Frontal cortex (tissue), 4 donors: ENCODE measurements around the gene IRF4. TPM values are rescaled to one million over a fixed set of nuclear protein-coding genes. Genes with fewer than 3 reads are reported as not detected.
"Not testable (repeated sequence)": the region's sequence is repeated elsewhere in the genome, so short reads cannot be mapped to it uniquely, and the experiment has no call there.

ENCODE experiments used
- DNase-seq, 2 donors: peaks; one replicate each; pipeline ENCODE4 v3.0.0; 2012; ENCODE audit warnings: low spot score in 2 of 2
- FAIRE-seq: peaks from 2 replicates; lab custom pipeline; 2012; peaks lifted over from hg19 to GRCh38; lab: Jason Lieb, UNC
- total RNA-seq: library from RNA; depleted of rRNA; stranded (reverse); fragments of >200 nt; gene quantifications from one replicate; pipeline ENCODE4 v1.2.3, GENCODE V29; 2014
- donor health status: control.
- donor health status: control.
- donor health status: control.

IRF4 gene
- total RNA-seq, 1 donor from 2014 or later, result not detected

- FAIRE-seq (no peak), DNase-seq (no peak)
Measured at GRCh38 chr6:364609-365540, 26.7 kb upstream of the IRF4 start.

- no peak for FAIRE-seq
Measured at GRCh38 chr6:365835-366234, 25.7 kb upstream of the IRF4 start.

DNA sequence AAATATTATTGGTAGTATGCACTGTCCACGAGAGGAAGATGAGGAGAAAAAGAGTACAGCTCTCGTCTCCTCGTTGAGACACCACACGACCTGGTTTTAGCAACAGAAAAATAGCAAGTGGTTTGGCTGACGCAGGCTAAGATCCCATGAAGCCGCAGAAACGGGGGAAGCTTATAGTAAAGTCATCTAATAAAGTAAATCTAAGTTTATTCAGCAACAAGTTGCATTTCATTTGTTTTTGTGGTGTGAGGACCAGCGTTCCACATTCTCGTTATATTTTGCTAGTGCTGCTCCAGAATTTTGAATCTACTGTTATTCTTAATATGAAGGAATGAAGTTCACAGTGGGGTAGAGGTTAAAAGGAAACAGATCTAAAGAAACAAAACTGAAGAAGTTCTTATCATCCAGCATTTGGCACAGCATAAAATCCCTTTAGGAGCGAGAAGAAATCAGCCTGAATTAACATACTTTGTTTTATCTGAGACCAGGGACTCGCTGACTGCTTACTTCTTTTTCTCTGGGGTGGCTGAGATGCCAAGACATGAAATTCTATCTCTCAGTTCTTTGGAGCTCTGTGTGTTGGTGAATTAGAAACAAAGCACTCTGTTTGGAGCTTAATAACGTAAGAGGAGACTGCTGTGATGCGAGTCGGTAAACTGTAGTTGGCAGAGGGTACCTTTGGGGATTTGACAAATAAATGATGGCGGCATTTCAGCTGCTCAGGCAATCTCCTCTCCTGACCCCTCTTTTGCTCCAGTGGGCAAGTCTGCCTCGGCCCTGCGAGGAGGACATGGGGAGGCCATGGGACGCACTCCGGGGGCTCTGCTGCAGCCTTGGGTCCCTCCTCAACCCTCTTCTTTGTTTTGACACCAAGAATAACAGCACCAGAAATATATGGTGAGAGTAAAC lies 24.9 kb upstream of the IRF4 start:
- DNase-seq, result no peak
- FAIRE-seq, result no peak

More at GRCh38 chr6:365835-366234, 25.7 kb upstream of the IRF4 start:
- DNase-seq, result no peak

GRCh38 chr6:367298-367794 lies 24.2 kb upstream of the IRF4 start:
- DNase-seq (no peak), FAIRE-seq (no peak)

DNA sequence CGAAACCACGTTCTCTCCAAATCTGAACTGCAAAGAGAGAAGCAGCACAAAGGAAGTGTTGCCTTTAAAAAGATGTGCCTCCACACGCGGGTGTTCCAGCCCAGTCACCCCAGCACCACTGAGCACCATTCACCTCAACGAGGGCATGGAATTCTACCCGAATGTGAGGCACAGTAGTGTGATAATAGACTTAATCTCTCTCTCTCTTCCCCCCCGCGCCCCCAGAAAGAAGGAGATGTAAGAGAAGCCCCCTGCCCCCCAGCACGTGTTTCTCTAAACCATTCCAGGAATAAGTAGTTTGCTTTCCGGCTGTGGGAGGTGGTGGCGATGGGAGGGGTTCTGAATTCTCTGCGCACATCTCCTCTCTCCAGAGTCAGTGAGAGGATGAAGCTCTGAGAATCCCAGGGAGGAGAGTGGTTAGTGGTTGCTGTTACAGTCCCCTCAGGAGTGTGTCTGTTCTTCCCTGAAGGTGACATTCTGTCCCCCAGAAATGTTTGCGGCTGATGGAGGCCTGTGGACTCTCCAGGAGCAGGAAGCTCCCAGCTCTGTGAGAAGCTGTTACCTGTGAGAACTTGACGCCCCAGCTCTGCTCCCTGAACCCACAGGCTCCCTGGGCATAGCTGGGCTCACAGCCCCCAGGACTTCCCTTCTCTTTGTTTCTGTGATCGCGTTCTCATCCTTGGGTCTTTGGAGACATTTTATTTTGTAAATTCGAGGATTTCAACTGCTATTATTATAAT lies 23.5 kb upstream of the IRF4 start:
- no peak for DNase-seq
- no peak for FAIRE-seq

DNA sequence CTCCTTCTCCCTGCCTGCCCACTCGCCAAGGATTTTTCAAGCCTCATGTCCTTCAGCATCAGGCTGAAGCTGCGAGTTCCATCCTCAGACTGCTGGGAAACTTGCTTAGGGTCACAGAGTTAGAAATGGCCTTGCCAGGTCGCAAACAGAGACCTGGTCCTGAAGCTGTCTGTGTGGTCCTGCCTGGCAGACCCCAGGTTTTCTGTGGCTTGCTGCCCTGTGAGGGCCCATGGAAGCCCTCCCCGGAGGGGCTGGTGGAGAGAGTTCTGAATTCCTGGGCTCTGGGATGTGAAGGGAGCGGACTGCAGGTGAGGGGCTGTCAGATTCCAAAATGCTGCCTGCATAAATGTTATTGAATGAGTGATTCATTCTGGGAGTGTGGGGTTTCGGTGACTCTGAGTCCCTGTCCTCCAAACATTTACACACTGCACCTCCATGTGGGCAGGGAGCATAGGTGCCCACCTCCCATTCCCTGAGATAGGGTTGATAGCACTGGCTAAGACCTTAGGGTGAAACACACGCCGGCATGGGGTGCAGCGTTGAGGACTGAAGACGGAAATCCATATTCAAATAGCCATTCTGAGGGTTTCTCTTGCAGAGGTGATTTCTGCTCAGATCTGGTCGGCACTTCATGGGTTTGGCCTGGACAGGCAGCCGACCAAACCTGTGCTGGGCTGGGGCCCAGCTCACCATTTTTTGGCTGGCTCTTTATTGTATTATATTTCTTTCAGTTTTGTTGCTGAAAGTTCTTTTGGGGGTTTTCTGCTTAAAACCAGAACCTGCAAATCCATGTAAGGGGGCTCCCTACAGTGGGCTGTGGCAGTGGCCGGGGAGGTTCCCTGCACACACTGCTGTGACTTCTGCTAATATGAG lies 21.8 kb upstream of the IRF4 start:
- FAIRE-seq (no peak), DNase-seq (no peak)

DNA sequence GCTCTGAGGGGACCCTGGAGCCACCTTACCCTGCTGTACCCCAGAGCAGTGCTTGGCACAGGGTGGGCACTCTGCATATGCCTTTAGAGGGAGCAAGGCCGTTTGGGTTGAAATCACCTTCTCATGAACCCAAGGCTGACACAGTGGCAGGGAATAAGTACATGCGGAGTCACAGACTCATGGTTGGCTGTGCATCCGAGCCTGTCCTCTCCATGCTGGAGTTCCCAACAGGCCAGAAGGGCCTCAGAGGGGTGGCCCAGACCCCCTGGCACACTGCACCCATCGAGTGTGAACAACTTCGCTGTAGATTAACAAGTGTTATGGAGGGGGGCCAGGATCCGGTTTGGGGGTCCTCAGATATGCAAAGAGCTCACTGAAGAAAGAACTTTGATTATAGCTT lies 21.0 kb upstream of the IRF4 start:
- DNase-seq (no peak), FAIRE-seq (no peak)

- FAIRE-seq, DNase-seq: not testable (repeated sequence)
Measured at GRCh38 chr6:371851-372250, 19.7 kb upstream of the IRF4 start.

DNA sequence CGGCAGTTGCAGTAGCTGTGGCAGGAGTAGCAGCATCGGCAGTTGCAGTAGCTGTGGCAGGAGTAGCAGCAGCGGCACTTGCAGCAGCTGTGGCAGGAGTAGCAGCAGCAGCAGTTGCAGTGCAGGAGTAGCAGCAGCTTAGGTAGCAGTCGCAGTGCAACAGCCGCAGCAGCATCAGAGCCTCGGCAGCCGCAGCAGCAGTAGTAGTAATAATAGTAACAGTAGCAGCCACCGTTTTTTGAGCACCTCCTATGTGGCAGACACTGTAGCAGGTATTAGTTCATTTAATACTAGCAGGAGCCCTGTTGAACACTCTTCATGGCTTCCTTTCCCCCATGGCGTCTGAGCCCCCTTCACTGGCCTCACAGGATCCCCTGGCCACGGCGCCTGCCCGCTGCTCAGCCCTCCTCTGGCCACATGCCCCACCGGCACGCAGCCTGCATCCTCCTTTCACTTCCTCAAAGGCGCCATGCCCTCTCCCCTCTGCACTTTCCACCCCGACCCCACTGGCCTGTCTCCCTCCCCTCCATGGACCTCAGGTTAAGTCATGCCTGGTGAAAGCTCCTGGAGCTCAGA lies 19.1 kb upstream of the IRF4 start:
- DNase-seq (no peak), FAIRE-seq (no peak)

DNA sequence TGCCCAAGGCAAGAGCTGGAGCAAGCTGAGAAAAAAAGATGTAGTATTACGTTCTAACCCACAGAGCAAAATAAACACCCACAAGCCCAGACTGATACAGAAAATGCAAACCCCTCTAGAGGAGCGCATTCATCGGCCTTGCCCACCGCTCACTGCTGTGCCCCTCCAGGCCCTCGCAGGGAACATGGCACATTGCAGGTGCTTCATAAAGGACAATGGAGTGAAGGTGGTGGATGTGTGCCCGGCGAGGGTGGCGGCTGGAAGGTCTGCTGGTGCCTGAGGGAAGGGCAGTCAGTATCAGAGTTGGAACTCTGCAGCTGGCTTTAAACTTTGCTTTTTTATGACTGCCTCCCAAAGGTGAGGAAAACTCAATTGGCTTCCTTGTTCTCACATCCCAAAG lies 18.5 kb upstream of the IRF4 start:
- no peak for DNase-seq
- FAIRE-seq, result no peak

- DNase-seq (peak in 1 of 2 donors; percentile 62), FAIRE-seq (no peak)
Measured at GRCh38 chr6:373773-374724, 17.5 kb upstream of the IRF4 start.

GRCh38 chr6:374956-375355 lies 16.6 kb upstream of the IRF4 start:
- FAIRE-seq (no peak), DNase-seq (no peak)

- DNase-seq, result no peak
- FAIRE-seq, result no peak
Measured at GRCh38 chr6:376827-377640, 14.5 kb upstream of the IRF4 start.

DNA sequence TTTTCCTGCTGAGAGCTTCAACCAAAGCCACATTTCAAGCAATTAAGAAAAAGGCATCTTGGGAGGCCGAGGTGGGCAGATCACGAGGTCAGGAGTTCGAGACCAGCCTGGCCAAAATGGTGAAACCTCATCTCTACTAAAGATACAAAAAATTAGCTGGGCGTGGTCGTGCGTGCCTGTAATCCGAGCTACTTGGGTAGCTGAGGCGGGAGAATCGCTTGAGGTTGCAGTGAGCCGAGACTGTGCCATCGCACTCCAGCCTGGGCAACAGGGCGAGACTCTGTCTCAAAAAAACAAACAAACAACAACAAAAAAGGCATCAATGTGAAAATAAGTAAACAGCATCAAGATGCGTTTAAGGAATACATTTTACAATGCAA lies 13.9 kb upstream of the IRF4 start:
- not testable (repeated sequence) for DNase-seq, FAIRE-seq

- FAIRE-seq, result no peak
- DNase-seq, result no peak
Measured at GRCh38 chr6:378090-378957, 13.2 kb upstream of the IRF4 start.

GRCh38 chr6:378958-379409 lies 12.6 kb upstream of the IRF4 start:
- no peak for FAIRE-seq
- no peak for DNase-seq
